Sigmoid colon (tissue), 7 donors: Measurements from ENCODE around the gene SEC14L1. TPM values are rescaled to one million over a fixed set of nuclear protein-coding genes. Genes with fewer than 3 reads are reported as not detected.

ENCODE experiments used
- DNase-seq: peaks from one replicate; pipeline ENCODE4 v3.0.0-alpha.2; 2019
- H3K27ac ChIP-seq, 4 donors: fragments of 200-600 bp; sonication (generic); one replicate each; pipeline ENCODE4 v1.5.1; 2016 to 2019; ENCODE audit warnings: mild to moderate bottlenecking in 1 of 4
- H3K27me3 ChIP-seq, 3 donors: fragments of 200-600 bp; sonication (generic); one replicate each; pipeline ENCODE4 v1.5.1; 2019; ENCODE audit warnings: mild to moderate bottlenecking in 1 of 3
- H3K36me3 ChIP-seq, 4 donors: fragments of 200-600 bp; sonication (generic); one replicate each; pipeline ENCODE4 v1.5.1; 2016 to 2019
- H3K4me1 ChIP-seq, 4 donors: fragments of 200-600 bp; sonication (generic); one replicate each; pipeline ENCODE4 v1.5.1; 2017 to 2019
- H3K4me3 ChIP-seq, 4 donors: fragments of 200-600 bp; sonication (generic); one replicate each; pipeline ENCODE4 v1.5.1; 2017 to 2019; ENCODE audit warnings: mild to moderate bottlenecking in 2 of 4, moderate library complexity in 1 of 4
- H3K9me3 ChIP-seq, 4 donors: fragments of 200-600 bp in 3 of 4; sonication (generic) in 3 of 4; one replicate each; pipeline versions ENCODE4 v1.5.1 to v1.6.1; 2013 to 2019
- CTCF ChIP-seq, 4 experiments: fragments of 450-650 bp in 3 of 4; fragments of 200-600 bp in 1 of 4; IDR thresholded peaks; one replicate each; pipeline ENCODE4 v1.5.1; 2016 to 2019; ENCODE audit warnings: antibody characterized with exemption in 4 of 4, mild to moderate bottlenecking in 3 of 4, moderate library complexity in 2 of 4
- EP300 ChIP-seq, 4 donors: sonication (generic); formaldehyde crosslinking; IDR thresholded peaks; one replicate each; pipeline ENCODE4 v1.6.1; 2017; ENCODE audit warnings: antibody characterized with exemption in 4 of 4
- POLR2A ChIP-seq, 2 donors: fragments of 450-650 bp; IDR thresholded peaks; one replicate each; pipeline ENCODE4 v1.6.1; 2016; ENCODE audit warnings: antibody characterized with exemption in 2 of 2, mild to moderate bottlenecking in 2 of 2, moderate library complexity in 2 of 2
- POLR2AphosphoS5 ChIP-seq, 4 donors: sonication (generic); formaldehyde crosslinking; IDR thresholded peaks; one replicate each; pipeline ENCODE4 v1.6.1; 2017; ENCODE audit warnings: antibody characterized with exemption in 4 of 4
- WGBS, 2 donors: extraction: QIAGEN DNeasy Blood & Tissue Kit; methylation state at CpG; one replicate each; pipeline ENCODE4 v1.1.7; 2013; 5-methylcytosine and 5-hydroxymethylcytosine counted together
- intact Hi-C: fragments of 100-400 bp; cut with DNase I; formaldehyde crosslinking; loops from one replicate; pipeline ENCODE4 v1.15.1; 2023
- polyA plus RNA-seq, 3 donors: library from polyadenylated mRNA; stranded (reverse); fragments of 200-250 nt; gene quantifications; one replicate each; pipeline ENCODE4 v1.2.3, GENCODE V29; 2013
- total RNA-seq, 4 donors: library from RNA; depleted of rRNA; stranded (reverse); fragments of >200 nt; gene quantifications; one replicate each; pipeline ENCODE4 v1.1.0, GENCODE V29; 2016
- donor health status: healthy with polysubstance abuse.
- donor health status: Bipolar disorder and iron deficiency.
- donor health status: healthy.

The SEC14L1 gene
- total and polyA plus RNA-seq, 7 donors, result 9.6 to 39.9 (median 20.1) TPM

DNA sequence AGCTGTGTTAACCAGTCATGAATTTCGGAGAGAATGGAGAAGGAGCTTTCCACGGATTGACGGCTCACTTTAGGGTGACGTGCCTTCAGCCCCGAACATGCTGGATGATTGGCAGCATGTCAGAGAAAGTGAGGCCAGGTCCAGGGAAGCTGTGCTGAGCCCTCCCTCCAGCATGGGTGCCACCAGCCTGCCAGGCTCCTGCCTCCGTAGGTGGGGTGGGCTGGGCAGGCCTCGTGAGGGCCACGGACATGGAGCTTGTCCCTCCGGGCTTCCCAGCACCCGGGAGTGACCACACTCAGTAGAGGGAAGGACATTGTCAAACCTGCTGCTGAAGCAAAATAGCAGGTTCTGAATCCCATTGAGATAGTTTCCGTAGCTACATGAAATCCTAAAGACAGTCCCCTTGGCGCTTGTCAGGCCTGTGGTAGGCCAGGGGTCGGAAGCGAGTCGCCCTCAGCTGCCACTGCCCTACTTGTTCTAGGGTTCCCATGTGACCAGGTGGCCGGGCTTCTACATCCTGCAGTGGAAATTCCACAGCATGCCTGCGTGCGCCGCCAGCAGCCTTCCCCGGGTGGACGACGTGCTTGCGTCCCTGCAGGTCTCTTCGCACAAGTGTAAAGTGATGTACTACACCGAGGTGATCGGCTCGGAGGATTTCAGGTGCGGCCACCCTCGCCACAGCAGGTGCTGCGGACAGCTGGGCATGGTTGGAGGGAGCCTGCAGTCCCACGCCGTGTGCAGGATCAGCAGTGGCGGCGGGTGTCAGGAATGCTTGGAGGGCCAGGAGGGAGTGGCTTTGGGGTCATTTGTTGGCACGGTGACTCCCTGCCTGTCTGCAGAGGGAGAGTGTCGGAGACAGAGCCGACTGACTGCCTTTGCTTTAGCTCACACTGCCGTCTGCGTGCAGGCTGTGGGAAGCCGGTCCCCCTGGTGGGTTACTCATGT, 72.3 kb downstream of the SEC14L1 start:
- peaks cover 32 to 89% (median 59%) of the 10 kb centered on the region in 4 donors for H3K36me3 ChIP-seq
- WGBS, 2 donors, result 92 to 93% methylated on average over 40 of the region's 40 CpGs
- H3K4me1 ChIP-seq, result peaks cover 0 to 25% (median 16%) of the 10 kb centered on the region in 4 donors
- TF ChIP-seq CTCF (IDR thresholded peaks at IDR 0.05), result no peak
- no peak for TF ChIP-seq POLR2AphosphoS5 (IDR thresholded peaks at IDR 0.05)
- TF ChIP-seq EP300 (IDR thresholded peaks at IDR 0.05), result no peak
- no peak overlapping the region for H3K4me3 ChIP-seq
- intact Hi-C loops, result loop anchor here (5.0 kb wide), 1 partner anchor 34 kb away; no protein-coding TSS in a partner anchor
- H3K9me3 ChIP-seq, result no peaks in the 10 kb centered on the region
- H3K27ac ChIP-seq, result peak overlapping the region in 2 of 4 donors; percentile 2 to 27
- no peak for DNase-seq
- H3K27me3 ChIP-seq, result no peaks in the 10 kb centered on the region

DNA sequence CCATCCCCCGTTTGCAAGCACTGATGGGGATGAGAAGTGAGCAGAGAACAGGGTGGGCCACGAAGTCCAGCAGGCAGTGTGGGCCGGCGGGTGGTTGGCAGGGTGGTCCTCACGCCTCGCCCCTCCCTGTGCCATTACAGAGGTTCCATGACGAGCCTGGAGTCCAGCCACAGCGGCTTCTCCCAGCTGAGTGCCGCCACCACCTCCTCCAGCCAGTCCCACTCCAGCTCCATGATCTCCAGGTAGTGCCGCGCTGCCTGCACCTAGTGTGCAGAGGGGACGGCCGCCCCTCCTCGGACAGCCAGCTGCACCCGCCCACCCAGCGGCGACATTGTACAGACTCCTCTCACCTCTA, 73.0 kb downstream of the SEC14L1 start:
- Histone ChIP-seq H3K4me1 (peaks cover 0 to 19% (median 10%) of the 10 kb centered on the region in 4 donors), H3K36me3 (peaks cover 31 to 85% (median 59%) of the 10 kb centered on the region in 4 donors), H3K4me3 (no peak overlapping the region), H3K27ac (no peak overlapping the region), H3K9me3 (no peaks in the 10 kb centered on the region), H3K27me3 (no peaks in the 10 kb centered on the region)
- peak; percentile 61 for DNase-seq
- 92 to 95% methylated on average over 17 of the region's 17 CpGs for WGBS, 2 donors
- TF ChIP-seq EP300 (IDR thresholded peaks at IDR 0.05) (no peak), CTCF (IDR thresholded peaks at IDR 0.05) (no peak), POLR2AphosphoS5 (IDR thresholded peaks at IDR 0.05) (no peak)
- intact Hi-C loops, result loop anchor here (5.0 kb wide), 1 partner anchor 34 kb away; no protein-coding TSS in a partner anchor

DNA sequence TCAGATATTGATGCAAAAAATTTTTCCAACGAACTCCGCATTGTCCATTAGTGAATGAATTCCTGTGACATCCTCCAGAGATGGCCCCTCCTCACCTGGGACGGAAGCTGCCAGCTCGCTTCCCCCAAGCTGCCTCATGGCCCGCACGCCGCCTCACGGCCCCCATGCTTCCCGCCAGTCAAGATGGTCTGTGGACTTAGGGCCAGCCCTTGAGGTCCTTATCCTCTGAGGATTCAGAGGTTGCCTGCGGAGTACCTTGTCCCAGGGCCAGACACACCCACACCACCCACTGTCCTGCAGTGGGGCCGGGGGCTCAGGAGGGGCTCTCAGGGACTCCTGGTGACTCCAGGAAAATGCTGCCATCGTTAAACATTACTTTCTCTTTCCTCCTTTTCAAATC, 73.6 kb downstream of the SEC14L1 start:
- peaks cover 0 to 13% (median 4%) of the 10 kb centered on the region in 4 donors for H3K4me1 ChIP-seq

DNA sequence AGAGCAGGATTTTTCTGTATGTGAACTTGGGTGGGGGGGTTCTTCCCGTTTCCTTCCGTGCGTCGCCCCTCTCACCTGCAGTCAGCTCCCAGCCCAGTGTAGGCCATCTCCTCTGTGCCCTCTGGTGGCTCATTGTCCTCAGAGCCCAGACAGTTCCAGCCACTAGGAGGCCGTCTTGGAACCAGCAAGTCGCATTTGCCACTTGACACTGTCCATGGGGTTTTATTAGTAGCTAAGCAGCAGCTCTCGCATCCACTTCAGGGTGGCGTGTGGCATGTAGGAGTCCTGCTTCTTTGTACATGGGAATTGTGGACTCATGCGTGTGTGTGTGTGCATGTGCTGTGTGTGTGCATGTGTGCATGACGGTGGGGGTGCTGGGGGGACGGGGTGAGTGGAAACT, 74.0 kb downstream of the SEC14L1 start:
- peaks cover 0 to 9% (median 1%) of the 10 kb centered on the region in 4 donors for H3K4me1 ChIP-seq
- H3K27ac ChIP-seq, result no peak overlapping the region

More for the DNA sequence above, 73.6 kb downstream of the SEC14L1 start:
- TF ChIP-seq POLR2A (IDR thresholded peaks at IDR 0.05) (no peak), CTCF (IDR thresholded peaks at IDR 0.05) (no peak), POLR2AphosphoS5 (IDR thresholded peaks at IDR 0.05) (no peak), EP300 (IDR thresholded peaks at IDR 0.05) (no peak)
- no peaks in the 10 kb centered on the region for H3K9me3 ChIP-seq
- intact Hi-C loops, result loop anchor here (5.0 kb wide), 1 partner anchor 33 kb away; no protein-coding TSS in a partner anchor
- H3K4me3 ChIP-seq, result no peak overlapping the region
- peak; percentile 27 for DNase-seq
- H3K27ac ChIP-seq, result no peak overlapping the region
- H3K36me3 ChIP-seq, result peaks cover 31 to 80% (median 58%) of the 10 kb centered on the region in 4 donors
- no peaks in the 10 kb centered on the region for H3K27me3 ChIP-seq
- WGBS, 2 donors, result 93 to 94% methylated on average over 12 of the region's 12 CpGs

More for the DNA sequence above, 74.0 kb downstream of the SEC14L1 start:
- Histone ChIP-seq H3K4me3 (no peak overlapping the region), H3K27me3 (no peaks in the 10 kb centered on the region), H3K36me3 (peaks cover 31 to 76% (median 56%) of the 10 kb centered on the region in 4 donors), H3K9me3 (no peaks in the 10 kb centered on the region)
- DNase-seq, result peak; percentile 51
- 52 to 71% methylated on average over 11 of the region's 11 CpGs for WGBS, 2 donors
- intact Hi-C loops, result loop anchor here (5.0 kb wide), 1 partner anchor 33 kb away; no protein-coding TSS in a partner anchor
- TF ChIP-seq CTCF (IDR thresholded peaks at IDR 0.05), result peak in 3 of 4 experiments; percentile 13 to 43 (median 27)
- no peak for TF ChIP-seq EP300 (IDR thresholded peaks at IDR 0.05)
